Caco-2 (cell line): ENCODE data around the gene ALDOA. TPM values are rescaled to one million over a fixed set of nuclear protein-coding genes. Genes with fewer than 3 reads are reported as not detected.

ENCODE experiments used
- BruUV-seq: library from RNA; stranded (reverse); fragments of 400-500 nt; replicated peaks from 2 replicates; lab custom pipeline; 2021; lab: Mats Ljungman, UMichigan
- CTCF ChIA-PET: fragments of 300-600 bp; sonication (Branson Sonifier 250); formaldehyde crosslinking; loops from one replicate; lab custom pipeline; 2022; ENCODE audit warnings: antibody characterized with exemption; lab: Charles Lee
- POLR2A ChIA-PET: fragments of 300-600 bp; sonication (Branson Sonifier 250); formaldehyde crosslinking; loops from one replicate; lab custom pipeline; 2022; ENCODE audit warnings: antibody characterized with exemption; lab: Charles Lee
- DNase-seq, 2 experiments: peaks; one replicate each; pipeline versions ENCODE4 v3.0.0 to v3.0.0-alpha.2; 2020 to 2022
- H3K27me3 ChIP-seq: replicated peaks from 2 replicates; pipeline ENCODE4 v1.6.0; 2011; ENCODE audit warnings: low read length; ENCODE audit not compliant: control insufficient read depth, insufficient read depth
- H3K36me3 ChIP-seq: 2 replicates; pipeline ENCODE4 v1.5.1; 2011; ENCODE audit warnings: low read length; ENCODE audit not compliant: control insufficient read depth, insufficient read depth
- H3K4me1 ChIP-seq: fragments of 250-450 bp; sonication (Bioruptor Pico); 2 replicates; pipeline ENCODE4 v1.5.1; 2020; ENCODE audit warnings: mild to moderate bottlenecking
- H3K4me3 ChIP-seq: 2 replicates; pipeline ENCODE4 v1.5.1; 2011; ENCODE audit warnings: low read depth, mild to moderate bottlenecking, control low read depth, low read length
- H3K9me3 ChIP-seq: fragments of 250-450 bp; sonication (Bioruptor Pico); 2 replicates; pipeline ENCODE4 v1.5.1; 2020; ENCODE audit warnings: mild to moderate bottlenecking, moderate library complexity
- H3K27ac Mint-ChIP-seq: one replicate; pipeline ENCODE4 v1.8.0; 2022; ENCODE audit warnings: mixed read lengths; ENCODE audit not compliant: unreplicated experiment
- H3K27me3 Mint-ChIP-seq: one replicate; pipeline ENCODE4 v1.8.0; 2022; ENCODE audit warnings: mixed read lengths; ENCODE audit not compliant: insufficient read depth, unreplicated experiment
- H3K36me3 Mint-ChIP-seq: one replicate; pipeline ENCODE4 v1.8.0; 2022; ENCODE audit warnings: mild to moderate bottlenecking, mixed read lengths; ENCODE audit not compliant: insufficient read depth, unreplicated experiment
- H3K4me1 Mint-ChIP-seq: one replicate; pipeline ENCODE4 v1.8.0; 2022; ENCODE audit warnings: low read depth, mixed read lengths; ENCODE audit not compliant: unreplicated experiment
- H3K4me3 Mint-ChIP-seq: one replicate; pipeline ENCODE4 v1.8.0; 2022; ENCODE audit warnings: mild to moderate bottlenecking, moderate library complexity, mixed read lengths; ENCODE audit not compliant: unreplicated experiment
- H3K9me3 Mint-ChIP-seq: one replicate; pipeline ENCODE4 v1.8.0; 2022; ENCODE audit warnings: mixed read lengths; ENCODE audit not compliant: unreplicated experiment
- intact Hi-C: fragments of 100-400 bp; cut with micrococcal nuclease; formaldehyde crosslinking; loops from one replicate; pipeline ENCODE4 v1.10.0; 2022; ENCODE audit not compliant: unreplicated experiment
- total RNA-seq: library from RNA; stranded (reverse); gene quantifications from 2 replicates; pipeline ENCODE4 v1.2.3, GENCODE V29; 2022
- TF ChIP-seq, protein P1 (sequence below), 2 experiments: fragments of 200-600 bp in 1 of 2; IDR thresholded peaks; 1 replicate in 1 of 2; 2 replicates in 1 of 2; pipeline versions ENCODE4 v1.5.1 to v1.8.0; 2011 to 2022; ENCODE audit warnings: antibody characterized with exemption in 1 of 2, control low read depth in 1 of 2, inconsistent platforms in 1 of 2, low read depth in 1 of 2, low read length in 1 of 2, mild to moderate bottlenecking in 1 of 2, moderate library complexity in 1 of 2; ENCODE audit not compliant: insufficient read depth in 1 of 2, severe bottlenecking in 1 of 2, unreplicated experiment in 1 of 2

The ALDOA gene
- total RNA-seq, 1 experiment from 2014 or later = 675 TPM

DNA sequence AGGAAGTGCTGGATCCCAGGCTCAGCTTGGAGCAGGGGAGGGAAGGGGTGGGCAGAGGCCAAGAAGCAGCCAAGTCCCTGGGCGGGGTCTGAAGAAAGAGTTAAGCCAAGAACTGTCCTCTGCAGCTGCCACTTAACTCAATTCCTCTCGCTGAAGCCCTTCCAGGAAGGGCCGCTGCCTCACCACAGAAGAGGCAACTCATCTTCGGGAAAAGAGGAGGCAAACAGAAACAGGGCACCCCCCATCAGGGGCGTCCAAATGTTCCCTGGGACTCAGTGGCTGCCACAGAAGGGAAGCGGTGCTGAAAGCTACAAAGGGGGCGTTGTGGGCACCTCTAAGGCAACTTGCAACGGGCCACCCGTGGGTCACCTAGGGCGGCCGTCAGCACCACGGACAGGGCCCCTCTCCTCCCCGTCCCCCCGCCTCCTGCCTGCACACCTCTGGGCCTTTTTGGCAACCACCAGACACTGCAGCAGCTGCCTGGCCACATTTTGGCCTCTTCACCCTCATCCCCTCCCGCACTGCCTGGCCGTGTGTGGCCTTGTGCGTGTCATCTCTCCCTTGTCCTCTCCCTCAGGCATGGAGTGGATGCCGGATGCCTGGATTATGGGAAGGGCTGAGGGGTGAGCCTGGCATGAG is 37.0 kb upstream of the ALDOA start:
- no peaks in the 10 kb centered on the region for H3K4me1 ChIP-seq
- Mint-ChIP-seq H3K9me3 (no peaks in the 10 kb centered on the region), H3K4me3 (no peak overlapping the region), H3K4me1 (peaks cover 7% of the 10 kb centered on the region), H3K27me3 (peaks cover 15% of the 10 kb centered on the region), H3K27ac (no peak overlapping the region), H3K36me3 (no peaks in the 10 kb centered on the region)
- TF ChIP-seq, protein P1, sequence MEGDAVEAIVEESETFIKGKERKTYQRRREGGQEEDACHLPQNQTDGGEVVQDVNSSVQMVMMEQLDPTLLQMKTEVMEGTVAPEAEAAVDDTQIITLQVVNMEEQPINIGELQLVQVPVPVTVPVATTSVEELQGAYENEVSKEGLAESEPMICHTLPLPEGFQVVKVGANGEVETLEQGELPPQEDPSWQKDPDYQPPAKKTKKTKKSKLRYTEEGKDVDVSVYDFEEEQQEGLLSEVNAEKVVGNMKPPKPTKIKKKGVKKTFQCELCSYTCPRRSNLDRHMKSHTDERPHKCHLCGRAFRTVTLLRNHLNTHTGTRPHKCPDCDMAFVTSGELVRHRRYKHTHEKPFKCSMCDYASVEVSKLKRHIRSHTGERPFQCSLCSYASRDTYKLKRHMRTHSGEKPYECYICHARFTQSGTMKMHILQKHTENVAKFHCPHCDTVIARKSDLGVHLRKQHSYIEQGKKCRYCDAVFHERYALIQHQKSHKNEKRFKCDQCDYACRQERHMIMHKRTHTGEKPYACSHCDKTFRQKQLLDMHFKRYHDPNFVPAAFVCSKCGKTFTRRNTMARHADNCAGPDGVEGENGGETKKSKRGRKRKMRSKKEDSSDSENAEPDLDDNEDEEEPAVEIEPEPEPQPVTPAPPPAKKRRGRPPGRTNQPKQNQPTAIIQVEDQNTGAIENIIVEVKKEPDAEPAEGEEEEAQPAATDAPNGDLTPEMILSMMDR (IDR thresholded peaks at IDR 0.05; ENCODE audit: insufficient read depth in 1 of 2, low read depth in 1 of 2, low read length in 1 of 2, severe bottlenecking in 1 of 2, unreplicated experiment in 1 of 2) = no peak
- POLR2A ChIA-PET = no interaction called here
- no TSS peak for BruUV-seq
- CTCF ChIA-PET = interaction anchor here (0.6 to 0.9 kb wide), 3 partner anchors 160 to 273 kb away, joined by 3 to 4 read pairs (median 3); partner anchors contain the start of gene PAGR1
- peak in 1 of 2 experiments; percentile 67 for DNase-seq
- intact Hi-C loops = loop anchor here (10.0 kb wide), 1 partner anchor 134 kb away; the partner anchor contains the start of gene SEZ6L2
- no peaks in the 10 kb centered on the region for H3K9me3 ChIP-seq
- H3K36me3 ChIP-seq = no peaks in the 10 kb centered on the region
- no peaks in the 10 kb centered on the region; the same call in 1 of the 2 replicates for H3K27me3 ChIP-seq
- H3K4me3 ChIP-seq = no peak overlapping the region

DNA sequence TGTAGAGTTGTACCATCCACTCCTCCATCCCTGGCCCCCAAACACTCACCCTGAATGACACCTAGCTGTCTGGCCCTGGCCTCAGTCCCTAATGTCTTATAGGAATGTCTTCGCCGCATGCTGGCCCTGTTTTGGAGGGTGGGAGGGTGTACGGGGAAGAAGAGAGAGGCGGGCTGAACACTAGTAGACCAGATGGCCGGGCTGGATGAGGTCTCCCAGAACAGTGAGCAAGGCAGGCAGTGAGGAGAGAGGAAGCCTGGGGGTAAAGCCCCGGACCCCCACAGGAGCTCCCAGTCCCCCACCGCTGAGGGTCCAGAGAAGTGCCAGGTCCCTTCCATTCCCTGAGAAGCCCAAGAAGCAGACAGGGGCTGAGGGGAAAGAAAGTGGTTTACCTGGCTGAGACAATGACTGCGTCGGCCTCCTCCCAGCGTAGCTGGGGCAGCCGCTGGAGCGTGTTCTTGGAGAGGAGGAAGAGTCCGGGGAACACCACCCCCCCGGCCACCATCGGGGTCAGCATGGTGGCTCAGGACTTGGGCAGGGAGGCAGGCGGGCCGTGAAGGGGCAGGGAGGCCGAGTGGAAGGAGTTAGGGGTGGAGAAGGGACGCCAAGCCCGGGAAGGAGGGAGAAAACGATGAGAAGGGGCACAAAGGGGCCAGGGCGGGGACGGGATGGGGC is 35.4 kb upstream of the ALDOA start:
- DNase-seq = no peak
- intact Hi-C loops = no loop called here
- no peaks in the 10 kb centered on the region; the same call in 1 of the 2 replicates for H3K27me3 ChIP-seq
- no peaks in the 10 kb centered on the region for H3K4me1 ChIP-seq
- BruUV-seq = no TSS peak
- H3K4me3 Mint-ChIP-seq = no peak overlapping the region
- no peak overlapping the region for H3K4me3 ChIP-seq
- H3K9me3 Mint-ChIP-seq = no peaks in the 10 kb centered on the region
- no peaks in the 10 kb centered on the region for H3K36me3 ChIP-seq
- no peaks in the 10 kb centered on the region for H3K9me3 ChIP-seq
- CTCF ChIA-PET = no interaction called here
- peaks cover 7% of the 10 kb centered on the region for H3K4me1 Mint-ChIP-seq
- POLR2A ChIA-PET = no interaction called here
- H3K27me3 Mint-ChIP-seq = peaks cover 12% of the 10 kb centered on the region
- no peak overlapping the region for H3K27ac Mint-ChIP-seq
- TF ChIP-seq, protein P1 (IDR thresholded peaks at IDR 0.05; ENCODE audit: insufficient read depth in 1 of 2, low read depth in 1 of 2, low read length in 1 of 2, severe bottlenecking in 1 of 2, unreplicated experiment in 1 of 2) = no peak
- H3K36me3 Mint-ChIP-seq = no peaks in the 10 kb centered on the region

DNA sequence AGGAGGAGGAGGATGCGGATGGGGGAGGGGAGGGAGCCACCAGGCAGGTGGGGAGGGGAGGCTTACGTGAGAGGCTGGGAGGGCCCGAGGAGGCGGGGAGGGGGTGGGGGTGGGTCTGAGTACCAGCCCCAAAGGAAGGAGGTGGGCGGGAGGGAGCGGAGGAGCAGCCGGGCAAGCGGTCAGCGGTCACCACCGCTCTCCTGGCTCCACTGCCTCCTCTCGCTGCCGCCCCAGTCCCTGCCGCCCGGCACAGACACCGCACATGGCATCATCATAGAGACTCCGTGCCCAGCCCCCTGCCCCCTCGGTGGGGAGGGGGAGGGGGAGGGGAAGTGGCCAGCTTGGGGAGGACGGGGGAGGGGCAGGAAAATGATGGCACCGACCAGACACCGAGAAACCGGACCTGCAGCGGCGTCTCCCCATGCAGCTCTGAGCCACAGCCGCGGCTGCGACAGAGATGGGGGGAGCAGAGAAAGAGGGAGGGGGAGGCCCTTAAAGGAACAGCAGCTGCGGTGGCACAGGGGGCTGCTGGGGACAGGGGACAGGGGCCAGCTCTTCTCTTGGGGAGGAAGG is 34.6 kb upstream of the ALDOA start, which contains the start of gene TLCD3B:
TLCD3B (minus strand) TSS at position 431 of the 573 bp plus-strand sequence. CDS start 744 bp downstream, outside the sequence.
- Mint-ChIP-seq H3K9me3 (no peaks in the 10 kb centered on the region), H3K36me3 (no peaks in the 10 kb centered on the region), H3K4me3 (no peak within 1 kb of the TSS), H3K27ac (no peak within 1 kb of the TSS), H3K4me1 (peaks cover 7% of the 10 kb centered on the region), H3K27me3 (peaks cover 12% of the 10 kb centered on the region)
- TF ChIP-seq, protein P1 (IDR thresholded peaks at IDR 0.05; ENCODE audit: insufficient read depth in 1 of 2, low read depth in 1 of 2, low read length in 1 of 2, severe bottlenecking in 1 of 2, unreplicated experiment in 1 of 2) = no peak
- H3K36me3 ChIP-seq = no peaks in the 10 kb centered on the region
- ChIA-PET POLR2A (interaction anchor here (0.6 to 0.7 kb wide), 2 partner anchors 72 to 223 kb away, joined by 3 to 14 read pairs; no protein-coding TSS in a partner anchor), CTCF (interaction anchor here (0.7 to 1.9 kb wide), 2 partner anchors 58 to 1847 kb away, joined by 7 to 11 read pairs; partner anchors contain the start of gene TAOK2)
- no peaks in the 10 kb centered on the region for H3K4me1 ChIP-seq
- intact Hi-C loops = no loop called here
- H3K27me3 ChIP-seq = no peaks in the 10 kb centered on the region; the same call in 1 of the 2 replicates
- BruUV-seq = no TSS peak
- DNase-seq = no peak
- H3K9me3 ChIP-seq = no peaks in the 10 kb centered on the region
- H3K4me3 ChIP-seq = peak within 1 kb of the TSS; percentile 9; the same call in 1 of the 2 replicates
